Measurements from ENCODE around the gene FAHD1.

Gene FAHD1

DNA sequence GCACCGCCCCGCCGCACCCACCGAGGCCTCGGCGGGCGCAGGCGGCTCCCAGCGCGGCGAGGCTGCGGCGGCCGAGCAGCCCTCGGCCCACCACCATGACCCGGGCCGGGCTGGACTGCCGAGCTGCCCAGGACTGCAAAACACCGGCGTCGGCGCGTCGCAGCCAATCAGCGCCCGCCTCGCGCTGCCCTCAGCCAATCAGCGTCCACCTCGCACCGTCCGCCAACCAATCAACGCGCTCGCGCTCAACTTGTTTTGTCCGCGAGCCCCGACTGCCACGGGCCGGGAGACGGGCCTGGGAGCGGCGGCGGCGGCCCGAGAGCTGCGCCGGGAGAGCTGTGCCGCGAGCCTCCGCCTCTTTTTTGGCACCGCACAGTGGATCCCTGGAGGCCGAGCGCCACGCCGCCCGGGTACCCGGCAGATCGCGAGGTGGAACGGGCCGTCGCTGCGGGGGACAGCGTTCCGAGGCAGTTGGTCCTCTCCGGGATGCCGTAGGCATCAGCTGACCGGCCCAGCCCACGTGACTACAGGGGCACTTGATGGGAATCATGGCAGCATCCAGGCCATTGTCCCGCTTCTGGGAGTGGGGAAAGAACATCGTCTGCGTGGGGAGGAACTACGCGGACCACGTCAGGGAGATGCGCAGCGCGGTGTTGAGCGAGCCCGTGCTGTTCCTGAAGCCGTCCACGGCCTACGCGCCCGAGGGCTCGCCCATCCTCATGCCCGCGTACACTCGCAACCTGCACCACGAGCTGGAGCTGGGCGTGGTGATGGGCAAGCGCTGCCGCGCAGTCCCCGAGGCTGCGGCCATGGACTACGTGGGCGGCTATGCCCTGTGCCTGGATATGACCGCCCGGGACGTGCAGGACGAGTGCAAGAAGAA is at the start of gene FAHD1, which contains the start of gene HAGH:
Gene FAHD1, plus strand, starts transcription at position 516 of the 883 bp plus-strand sequence. Its CDS starts 33 bp downstream, at position 549.
Gene HAGH, minus strand, starts transcription at position 135 of the 883 bp plus-strand sequence. Its CDS starts 38 bp downstream, at position 97.
- peak; percentile 91 for DNase-seq

DNA sequence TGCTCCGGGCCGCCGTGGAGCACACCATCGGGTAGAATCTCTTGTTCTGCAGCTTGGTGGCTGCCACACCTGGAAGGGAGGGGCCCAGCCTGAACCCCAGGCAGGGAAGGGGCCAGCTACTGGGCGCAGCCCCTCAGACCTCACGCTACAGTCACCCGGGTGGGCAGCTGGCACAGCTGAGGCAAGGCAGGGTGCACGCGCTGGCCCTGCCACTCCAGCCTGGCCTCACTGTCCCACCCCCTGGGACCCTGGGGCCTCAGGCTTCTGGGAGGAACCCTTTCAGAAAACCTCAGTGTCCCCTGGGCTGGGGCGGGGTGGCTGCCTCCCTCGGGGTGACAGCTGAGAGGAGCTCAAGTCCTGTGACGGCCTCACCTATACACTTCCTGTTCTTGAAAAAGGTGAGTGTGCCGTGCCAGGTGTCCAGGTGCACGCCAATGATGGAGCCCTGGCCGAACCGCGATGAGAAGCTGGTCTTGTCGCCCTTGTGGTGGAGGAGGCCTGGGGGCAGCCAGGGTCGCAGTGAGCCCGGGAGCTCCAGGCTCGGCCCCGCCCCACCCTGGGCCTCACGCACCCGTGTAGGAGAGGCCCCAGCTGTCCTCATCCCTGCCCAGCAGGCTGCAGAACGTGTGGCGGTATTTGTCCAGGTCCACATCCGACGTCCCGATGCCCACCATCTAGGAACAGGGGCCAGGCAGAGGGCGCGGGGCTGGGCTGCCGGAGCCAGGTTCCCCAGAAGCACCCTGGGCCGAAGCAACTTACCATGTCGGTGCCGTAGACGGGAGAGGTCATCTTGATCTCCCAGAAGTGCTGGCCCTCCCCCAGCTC is 49.4 kb upstream of the FAHD1 start:
- DNase-seq, result no peak

DNA sequence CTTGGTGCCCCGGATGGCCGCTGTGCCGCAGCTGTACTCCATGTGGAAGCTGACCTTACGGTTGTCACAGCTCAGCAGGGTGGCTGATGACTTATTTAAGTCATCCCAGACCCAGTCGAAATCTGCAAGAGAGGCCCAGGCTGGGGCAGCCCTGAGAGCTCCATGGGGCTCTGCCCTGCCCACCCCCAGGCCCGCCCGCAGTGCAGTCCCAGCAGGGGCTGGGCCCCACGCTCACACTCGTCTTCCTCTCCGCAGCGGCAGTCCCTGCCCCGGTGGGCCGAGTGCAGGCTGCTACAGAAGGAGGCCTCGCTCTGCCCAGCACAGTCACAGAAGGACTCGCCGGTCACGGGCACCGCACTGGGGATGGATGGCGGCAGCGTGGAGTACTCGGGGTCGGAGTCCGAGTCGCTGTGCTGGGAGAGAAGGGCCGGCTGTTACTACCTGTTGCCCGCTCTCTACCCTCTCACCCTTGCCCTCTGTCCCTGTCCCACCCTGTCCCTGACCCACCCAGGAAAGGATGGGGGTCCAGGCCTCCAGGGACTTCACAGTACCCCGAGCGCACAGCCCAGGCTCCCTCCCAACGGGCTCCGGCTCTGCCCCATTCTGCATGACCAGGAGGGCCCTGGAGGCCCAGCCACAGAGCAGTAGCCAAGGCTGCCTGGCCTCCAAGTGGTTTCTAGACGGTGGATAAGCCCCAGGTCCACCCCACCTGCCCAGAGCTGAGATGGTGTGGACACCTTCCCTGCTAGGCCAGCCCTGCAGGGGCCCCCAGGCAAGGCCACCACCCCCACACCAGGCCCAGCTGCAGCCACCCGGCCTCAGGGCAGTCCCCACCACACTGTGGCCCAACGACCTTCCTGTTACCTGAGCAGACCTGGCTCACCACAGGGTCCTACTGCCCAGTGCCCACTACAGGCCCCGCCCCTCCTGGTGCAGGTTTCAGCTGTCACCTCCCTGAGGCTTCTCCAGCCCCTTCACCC is 48.5 kb upstream of the FAHD1 start:
- no peak for DNase-seq

DNA sequence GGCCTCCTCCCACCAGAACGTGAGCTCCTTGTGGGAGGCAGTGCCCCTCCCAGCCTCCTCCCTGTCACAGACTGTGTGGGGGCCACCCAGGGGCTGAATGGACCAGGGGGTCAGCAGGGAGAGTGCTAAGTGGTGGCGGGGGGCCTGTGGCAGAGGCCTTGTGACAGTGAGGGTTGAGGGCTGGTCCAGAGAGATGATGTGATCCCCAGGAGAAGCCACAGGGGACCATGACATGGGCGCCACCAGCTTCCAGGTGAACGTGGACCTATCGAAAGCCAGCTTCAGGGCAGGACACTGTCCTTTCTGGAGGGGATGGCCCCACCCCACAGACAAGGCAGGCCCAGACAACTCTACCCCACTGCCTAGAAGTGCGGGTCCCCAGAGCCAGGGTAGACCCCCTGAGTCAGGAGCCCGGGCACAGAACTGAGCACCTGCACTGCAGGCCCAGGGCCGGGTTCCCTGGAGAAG is 47.7 kb upstream of the FAHD1 start:
- no peak for DNase-seq

DNA sequence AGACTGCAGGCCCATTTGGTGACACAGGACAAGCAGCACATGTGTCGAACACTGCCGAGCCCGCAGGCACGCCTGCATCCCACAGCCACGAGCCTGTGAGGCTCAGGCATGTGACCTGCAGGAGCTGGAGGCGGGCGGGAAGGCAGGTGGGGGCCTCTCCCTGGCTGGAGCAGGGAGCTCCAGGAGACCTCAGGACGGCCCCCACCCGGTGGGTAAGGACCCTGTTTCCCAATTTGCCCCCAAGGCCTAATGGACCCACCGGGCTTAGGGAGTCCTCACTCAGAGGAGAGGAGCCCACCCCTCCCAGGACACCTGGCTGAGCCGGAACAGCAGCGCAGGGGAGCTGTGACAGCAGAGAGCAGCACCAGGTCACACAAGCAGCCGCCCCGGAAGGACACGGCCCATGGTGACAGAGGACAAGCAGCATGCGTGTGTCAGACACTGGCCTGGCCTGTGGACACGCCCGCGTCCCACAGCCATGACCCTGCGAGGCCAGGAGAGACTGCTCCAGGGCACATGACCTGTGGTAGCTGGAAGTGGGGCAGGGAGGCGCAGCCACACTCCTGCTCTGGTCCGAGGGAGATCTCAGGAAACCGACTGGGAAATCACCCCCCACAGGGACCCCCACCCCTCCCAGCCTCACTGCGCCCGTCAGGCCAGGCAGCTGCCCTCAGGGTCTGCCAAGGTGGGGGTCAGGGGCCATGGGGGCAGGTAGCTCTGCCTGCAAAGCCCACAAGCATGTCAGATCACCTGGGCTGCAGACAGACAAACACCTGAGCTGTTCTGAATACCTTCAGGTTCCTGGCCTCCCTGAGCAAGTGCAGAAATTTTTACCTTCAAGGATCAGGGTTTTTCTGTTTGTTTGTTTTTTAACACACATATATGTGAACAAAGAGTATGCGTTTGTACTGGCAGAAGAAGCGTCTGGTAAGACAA is 47.0 kb upstream of the FAHD1 start:
- no peak for DNase-seq

DNA sequence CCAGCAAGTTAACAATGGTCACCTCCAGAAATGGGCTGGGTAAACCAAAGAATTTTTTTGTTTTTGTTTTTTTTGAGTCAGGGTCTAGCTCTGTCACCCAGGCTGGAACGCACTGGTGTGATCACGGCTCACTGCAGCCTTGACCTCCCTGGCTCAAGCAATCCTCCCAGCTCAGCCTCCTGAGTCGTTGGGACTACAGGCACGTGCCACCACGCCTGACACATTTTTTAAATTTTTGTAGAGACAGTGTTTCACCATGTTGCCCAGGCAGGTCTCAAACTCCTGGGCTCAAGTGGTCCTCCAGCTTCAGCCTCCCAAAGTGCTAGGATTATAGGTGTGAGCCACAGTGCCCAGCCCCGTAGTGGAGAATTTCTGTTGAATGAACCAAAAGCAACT is 46.3 kb upstream of the FAHD1 start:
- no peak for DNase-seq

DNA sequence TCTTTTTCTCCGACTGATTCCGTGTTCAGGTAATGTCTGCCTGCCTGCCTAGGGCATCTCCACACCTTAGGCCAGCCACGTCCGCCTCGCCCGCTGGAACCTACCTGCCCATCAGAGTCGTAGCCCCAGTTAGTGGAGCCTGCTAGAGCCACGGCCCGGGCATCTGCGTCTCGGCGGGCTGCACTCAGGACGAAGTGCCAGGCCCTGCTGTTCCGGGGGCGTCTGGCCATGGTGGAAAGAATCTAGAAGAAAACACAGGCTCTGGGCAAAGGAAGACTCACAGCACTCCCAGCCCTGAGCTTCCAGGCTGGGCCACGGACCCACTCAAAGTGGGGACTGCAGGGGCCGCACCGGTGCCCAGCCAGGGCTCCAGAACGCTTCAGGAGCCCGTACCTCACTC is 45.8 kb upstream of the FAHD1 start:
- no peak for DNase-seq

DNA sequence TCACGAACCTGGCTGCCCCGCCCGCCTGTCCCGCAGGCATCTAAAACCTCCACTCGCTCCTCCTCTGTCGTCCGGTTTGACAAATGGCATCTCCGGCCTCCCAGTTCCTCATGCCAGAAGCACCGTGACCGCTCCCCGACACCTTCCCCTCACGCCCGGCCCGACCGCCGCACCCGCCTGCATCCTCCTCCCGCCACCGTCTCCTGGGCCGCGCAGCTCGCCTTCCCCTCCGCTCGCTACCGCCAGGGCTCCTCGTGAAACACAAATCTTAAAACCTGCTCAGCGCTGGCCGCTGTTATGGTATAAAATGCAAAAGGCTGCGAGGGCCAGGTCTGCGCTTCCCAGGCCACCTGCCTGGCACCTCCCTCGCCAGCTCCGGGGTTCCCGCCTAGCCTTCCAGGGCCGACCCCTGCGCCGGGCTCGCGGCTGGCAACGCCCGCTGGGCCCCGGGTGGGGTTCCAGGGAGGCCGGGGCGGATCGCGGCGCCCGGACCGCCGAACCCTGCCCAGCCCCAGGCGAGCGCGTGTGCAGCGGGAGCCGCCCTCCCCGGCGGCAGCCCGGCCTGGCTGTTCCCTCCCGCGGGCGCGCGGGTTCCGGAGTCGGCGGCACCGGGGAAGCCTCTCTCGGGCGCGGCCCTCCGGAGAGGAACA is 45.1 kb upstream of the FAHD1 start:
- peak; percentile 40 for DNase-seq

DNA sequence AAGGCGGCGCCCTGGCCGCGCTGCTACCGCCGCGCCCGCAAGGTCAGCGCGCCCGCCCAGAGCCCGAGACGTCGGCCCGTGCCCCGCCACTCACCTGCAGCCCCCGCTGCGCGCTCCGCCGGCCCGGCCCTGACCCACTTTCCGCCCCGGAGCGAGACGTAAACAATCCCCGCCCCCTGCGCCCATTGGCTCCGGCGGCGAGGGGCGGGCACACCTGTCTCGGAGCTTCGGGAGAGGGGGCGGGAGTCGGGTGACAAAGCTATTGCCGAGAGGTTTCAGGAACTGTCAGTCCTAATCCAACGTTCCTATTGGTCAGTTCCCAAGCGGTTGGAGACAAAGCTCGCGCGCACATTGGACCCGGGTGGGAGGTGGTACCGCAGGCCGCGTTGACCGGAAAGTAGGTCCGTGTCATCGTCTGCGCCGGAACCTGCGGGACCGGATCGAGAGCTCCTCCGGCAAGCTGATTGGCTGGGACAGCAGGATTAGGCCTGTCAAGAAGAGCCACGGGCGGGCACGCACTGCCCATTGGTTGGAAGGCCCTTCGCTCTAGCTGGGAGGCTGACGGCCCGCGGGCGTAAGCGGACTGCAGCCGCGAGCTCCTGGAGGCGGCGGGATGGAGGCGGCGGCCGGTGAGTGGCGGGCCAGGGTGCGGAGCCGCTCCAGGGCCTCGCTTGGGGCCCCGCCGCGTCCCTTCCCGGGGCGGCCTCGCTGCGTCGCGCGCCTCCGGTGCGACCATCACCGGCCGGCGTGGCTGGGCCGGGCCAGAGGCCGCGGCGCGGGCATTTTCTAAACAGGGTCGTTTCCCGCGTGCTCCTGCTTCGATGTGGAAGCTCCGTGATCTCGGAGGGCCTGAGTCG is 44.4 kb upstream of the FAHD1 start, which contains the start of the genes NUBP2 and SPSB3:
Gene NUBP2, plus strand, starts transcription at position 553 of the 857 bp plus-strand sequence. Its CDS starts 61 bp downstream, at position 614.
Gene SPSB3, minus strand, starts transcription at position 164 of the 857 bp plus-strand sequence. CDS start 1,088 bp downstream, outside the sequence.
- DNase-seq, result peak; percentile 99

DNA sequence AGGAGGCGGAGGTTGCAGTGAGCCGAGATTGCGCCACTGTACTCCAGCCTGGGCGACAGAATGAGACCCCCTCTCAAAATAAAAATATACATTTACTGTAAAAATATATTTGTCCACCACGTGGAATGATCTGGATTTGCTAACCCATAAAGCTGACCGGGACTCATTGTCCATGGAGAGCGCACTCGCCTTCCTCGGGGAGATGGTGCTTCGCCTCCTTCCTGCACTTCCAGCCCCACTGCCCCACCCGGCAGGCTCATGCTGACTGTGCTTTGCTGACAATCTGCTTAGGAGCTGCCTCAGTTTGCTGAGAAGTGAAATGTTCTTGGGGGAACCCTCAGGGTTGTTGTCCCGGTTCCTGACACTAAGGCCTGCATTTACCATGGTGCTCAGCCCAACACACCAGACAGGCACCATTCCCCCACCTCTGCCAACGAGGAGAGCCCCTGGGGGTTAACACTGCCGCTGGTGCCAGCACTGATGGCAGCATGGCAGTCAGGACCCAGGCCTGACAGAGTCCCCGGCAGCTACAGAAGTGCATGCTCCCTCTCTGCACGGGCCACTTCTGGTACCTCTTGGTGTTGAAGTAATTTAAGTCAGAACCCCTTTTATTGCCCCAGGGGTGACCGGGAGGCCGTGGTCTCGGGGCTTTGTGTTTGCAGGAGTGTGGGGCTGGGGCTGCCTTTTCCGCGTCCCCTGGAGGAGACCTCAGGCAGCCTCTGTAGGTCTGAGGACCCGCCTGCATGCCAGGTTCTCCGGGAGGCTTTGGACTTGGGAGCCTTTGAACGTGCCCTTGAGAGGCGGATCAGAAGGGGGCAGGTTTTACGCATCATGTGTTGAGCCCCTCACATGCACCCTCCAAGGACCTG is 41.8 kb upstream of the FAHD1 start:
- DNase-seq, result no peak

DNA sequence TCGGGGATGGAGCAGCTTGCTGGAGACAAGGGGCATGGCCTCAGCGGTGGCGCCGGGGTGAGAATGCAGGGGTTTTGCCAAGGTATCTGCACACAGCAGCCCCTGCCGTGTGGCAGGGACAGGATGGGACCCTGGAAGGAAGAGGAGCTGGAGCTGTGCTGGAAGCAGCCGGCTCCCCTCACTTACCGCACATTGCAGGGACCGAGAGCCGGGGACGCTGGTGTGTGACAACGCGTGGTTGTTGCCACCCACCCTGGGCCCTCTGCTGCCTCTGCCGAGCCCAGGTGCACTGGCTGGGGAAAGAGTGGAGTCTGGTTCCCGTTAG is 41.2 kb upstream of the FAHD1 start:
- DNase-seq, result no peak

DNA sequence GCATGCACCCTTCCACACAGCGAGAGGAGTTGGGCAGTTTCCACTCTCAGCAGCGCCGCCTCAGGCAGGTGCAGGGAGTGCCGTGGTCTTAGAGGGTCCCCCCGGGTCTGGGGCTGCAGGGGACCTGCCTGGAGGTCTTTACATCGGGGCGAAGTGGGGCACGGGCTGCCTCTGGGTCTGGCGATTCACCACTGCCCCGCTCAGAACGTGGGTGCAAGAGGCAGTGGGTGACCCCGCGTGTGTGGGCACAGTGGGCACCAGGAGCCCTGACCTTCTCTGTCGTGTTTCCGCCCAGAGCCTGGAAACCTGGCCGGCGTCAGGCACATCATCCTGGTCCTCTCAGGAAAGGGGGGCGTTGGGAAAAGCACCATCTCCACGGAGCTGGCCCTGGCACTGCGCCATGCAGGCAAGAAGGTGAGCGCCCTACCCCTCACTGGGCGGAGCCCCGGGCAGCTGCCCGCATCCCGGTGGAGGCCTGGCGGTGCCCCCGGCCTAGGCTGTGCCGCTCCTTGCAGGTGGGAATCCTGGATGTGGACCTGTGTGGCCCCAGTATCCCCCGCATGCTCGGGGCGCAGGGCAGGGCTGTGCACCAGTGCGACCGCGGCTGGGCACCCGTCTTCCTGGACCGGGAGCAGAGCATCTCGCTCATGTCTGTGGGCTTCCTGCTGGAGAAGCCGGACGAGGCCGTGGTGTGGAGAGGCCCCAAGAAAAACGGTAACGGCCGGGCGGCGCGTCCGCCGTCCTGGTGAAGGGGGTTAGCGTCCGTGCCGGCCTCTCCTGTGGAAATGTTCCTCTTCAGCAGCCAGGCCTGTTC is 40.6 kb upstream of the FAHD1 start:
- no peak for DNase-seq

DNA sequence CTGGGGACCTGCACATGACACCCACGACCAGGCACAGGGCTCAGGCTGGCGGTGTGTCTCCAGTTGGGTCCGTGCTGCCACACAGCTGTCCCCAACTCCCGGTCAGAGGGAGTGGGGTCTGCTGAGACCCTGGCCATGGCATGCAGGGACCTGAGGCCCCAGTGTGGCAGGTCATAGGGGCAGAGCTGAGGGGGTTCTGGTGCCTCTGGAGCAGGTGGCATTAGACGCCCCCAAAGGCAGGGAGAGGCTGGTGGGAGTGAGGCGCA is 40.0 kb upstream of the FAHD1 start:
- DNase-seq, result no peak

DNA sequence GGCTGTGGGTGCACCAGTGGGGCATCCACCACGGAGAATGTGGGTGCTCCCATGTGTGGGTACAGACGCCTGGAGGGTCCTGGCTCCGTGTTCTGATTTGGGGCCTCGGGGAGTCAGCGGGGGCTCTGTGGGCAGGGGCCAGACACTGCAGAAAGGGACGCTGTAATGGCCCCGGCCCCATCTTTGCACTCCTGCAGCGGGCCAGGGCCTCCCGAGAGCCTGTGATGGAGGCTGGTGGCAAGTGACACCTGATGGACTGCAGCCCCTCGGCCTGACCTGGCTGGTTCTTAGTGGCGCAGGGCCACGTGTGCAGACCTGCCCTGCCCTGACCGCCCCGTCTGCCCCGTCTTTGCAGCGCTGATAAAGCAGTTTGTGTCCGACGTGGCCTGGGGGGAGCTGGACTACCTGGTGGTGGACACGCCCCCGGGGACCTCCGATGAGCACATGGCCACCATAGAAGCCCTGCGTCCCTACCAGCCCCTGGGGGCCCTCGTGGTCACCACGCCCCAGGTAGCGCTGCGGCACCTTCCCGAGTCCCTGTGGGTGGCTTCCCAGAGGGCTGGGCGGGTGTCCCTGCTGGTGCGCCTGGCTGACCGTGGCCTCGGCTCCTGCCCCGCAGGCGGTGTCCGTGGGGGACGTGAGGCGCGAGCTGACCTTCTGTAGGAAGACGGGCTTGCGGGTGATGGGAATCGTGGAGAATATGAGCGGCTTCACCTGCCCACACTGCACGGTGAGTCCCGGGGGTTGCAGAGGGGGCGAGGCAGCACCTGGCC is 39.5 kb upstream of the FAHD1 start:
- no peak for DNase-seq

DNA sequence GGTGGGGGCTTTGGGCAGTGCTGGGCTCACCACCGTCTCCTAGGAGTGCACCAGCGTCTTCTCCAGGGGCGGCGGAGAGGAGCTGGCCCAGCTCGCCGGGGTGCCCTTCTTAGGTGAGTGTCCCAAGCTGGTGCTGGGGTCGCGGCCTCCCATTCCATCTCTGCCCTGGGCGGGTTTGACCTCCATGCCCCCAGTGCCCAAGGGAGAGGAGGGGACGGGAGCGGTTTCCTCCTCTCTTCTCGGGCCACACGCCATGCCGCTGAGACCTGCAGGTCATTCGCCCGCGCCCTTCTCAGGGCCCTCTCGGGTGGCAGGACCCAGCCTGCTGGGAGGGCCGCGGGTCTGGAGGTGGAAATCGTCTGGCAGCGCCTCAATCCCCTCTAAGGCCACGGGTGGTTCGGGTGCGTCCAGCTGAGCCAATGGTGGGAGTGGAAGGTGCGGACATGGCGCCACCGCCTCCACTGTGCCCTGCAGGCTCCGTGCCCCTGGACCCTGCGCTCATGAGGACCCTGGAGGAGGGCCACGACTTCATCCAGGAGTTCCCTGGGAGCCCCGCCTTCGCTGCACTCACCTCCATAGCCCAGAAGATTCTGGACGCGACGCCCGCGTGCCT is 38.8 kb upstream of the FAHD1 start:
- no peak for DNase-seq

DNA sequence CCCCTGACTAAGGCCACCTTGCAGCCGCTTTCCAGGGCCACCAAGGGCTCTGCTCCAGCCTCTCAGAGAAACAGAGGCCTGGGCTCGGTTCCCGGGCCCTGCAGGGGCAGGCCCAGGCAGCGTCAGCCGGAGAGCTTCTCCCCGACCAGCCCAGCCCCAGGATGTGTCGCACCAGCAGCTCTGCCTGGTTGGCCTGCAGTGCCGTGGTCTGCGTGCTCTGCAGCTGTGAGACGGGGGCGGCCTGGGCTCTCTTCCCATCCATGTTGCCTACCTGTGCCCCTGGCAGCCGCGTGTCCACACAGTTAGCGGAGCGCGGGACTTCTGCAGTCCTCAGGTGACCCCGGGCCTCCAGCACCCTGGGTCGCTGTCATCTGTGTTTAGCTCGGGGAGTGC is 38.3 kb upstream of the FAHD1 start:
- no peak for DNase-seq

DNA sequence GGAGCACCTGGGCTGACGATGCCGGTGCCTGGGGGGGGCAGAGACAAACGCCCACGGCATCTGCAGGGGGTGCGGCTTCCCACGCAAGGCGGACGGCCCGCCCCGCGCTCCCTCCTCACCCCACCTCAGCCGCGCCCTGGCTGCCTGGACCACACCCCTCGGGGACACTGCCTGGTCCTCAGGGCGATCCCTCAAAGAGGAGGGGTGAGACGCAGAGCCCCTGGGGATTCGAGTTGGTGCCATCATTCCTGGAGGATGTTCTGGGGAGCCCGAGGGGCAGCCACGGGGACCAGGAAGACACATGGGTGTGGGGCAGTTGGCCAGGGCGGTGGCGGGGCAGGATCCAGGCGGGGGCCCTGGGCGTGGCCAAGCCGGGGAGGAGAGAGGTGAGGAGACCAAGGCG is 37.4 kb upstream of the FAHD1 start:
- no peak for DNase-seq
